PC-9 (cell line): Measurements from ENCODE around the gene GAR1. TPM values are rescaled to one million over a fixed set of nuclear protein-coding genes. Genes with fewer than 3 reads are reported as not detected.
"Not testable (repeated sequence)": the region's sequence is repeated elsewhere in the genome, so short reads cannot be mapped to it uniquely, and the experiment has no call there.

Experiments used
- Bru-seq: library from RNA; stranded (reverse); fragments of 400-500 nt; gene quantifications from one replicate; lab custom pipeline; 2021; lab: Mats Ljungman, UMichigan
- BruChase-seq, 2 experiments: library from RNA; stranded (reverse); fragments of 400-500 nt; gene quantifications; one replicate each; lab custom pipeline; 2021; lab: Mats Ljungman, UMichigan
- BruUV-seq: library from RNA; stranded (reverse); fragments of 400-500 nt; replicated peaks from 2 replicates; lab custom pipeline; 2021; lab: Mats Ljungman, UMichigan
- CTCF ChIA-PET: fragments of 300-600 bp; sonication (Branson Sonifier 250); formaldehyde crosslinking; loops from one replicate; lab custom pipeline; 2022; ENCODE audit warnings: antibody characterized with exemption; lab: Charles Lee
- POLR2A ChIA-PET: fragments of 300-600 bp; sonication (Branson Sonifier 250); formaldehyde crosslinking; loops from one replicate; lab custom pipeline; 2022; ENCODE audit warnings: antibody characterized with exemption; ENCODE audit not compliant: unreplicated experiment; lab: Charles Lee
- DNase-seq, 2 experiments: peaks; one replicate each; pipeline versions ENCODE4 v3.0.0 to v3.0.0-alpha.2; 2015 to 2022; ENCODE audit warnings: mixed read lengths in 1 of 2
- H2AFZ ChIP-seq: fragments of 200-600 bp; sonication (generic); 2 replicates; pipeline ENCODE4 v1.8.1; 2017; ENCODE audit warnings: antibody characterized with exemption
- H3F3A ChIP-seq: fragments of 200-600 bp; sonication (generic); 2 replicates; pipeline ENCODE4 v1.8.1; 2017; ENCODE audit warnings: antibody characterized with exemption, mild to moderate bottlenecking, low read depth; ENCODE audit not compliant: insufficient read depth
- H3K27ac ChIP-seq: fragments of 200-600 bp; sonication (generic); 2 replicates; pipeline ENCODE4 v1.6.1; 2016; ENCODE audit warnings: mixed run types
- H3K27me3 ChIP-seq: fragments of 200-600 bp; sonication (generic); 2 replicates; pipeline ENCODE4 v1.6.1; 2016; ENCODE audit warnings: low read depth, mixed run types; ENCODE audit not compliant: insufficient read depth
- H3K36me3 ChIP-seq: fragments of 200-600 bp; sonication (generic); 2 replicates; pipeline ENCODE4 v1.6.1; 2016; ENCODE audit warnings: low read depth, mixed run types
- H3K4me1 ChIP-seq: fragments of 200-600 bp; sonication (generic); replicated peaks from 2 replicates; pipeline ENCODE4 v1.6.1; 2016; ENCODE audit warnings: mixed run types; ENCODE audit not compliant: insufficient read depth
- H3K4me2 ChIP-seq: fragments of 200-600 bp; sonication (generic); 2 replicates; pipeline ENCODE4 v1.6.1; 2017; ENCODE audit warnings: mixed run types
- H3K4me3 ChIP-seq: fragments of 200-600 bp; sonication (generic); 2 replicates; pipeline ENCODE4 v1.6.1; 2016; ENCODE audit warnings: mixed run types
- H3K79me2 ChIP-seq: fragments of 200-600 bp; sonication (generic); 2 replicates; pipeline ENCODE4 v1.6.1; 2017; ENCODE audit warnings: low read depth, mixed run types
- H3K9me2 ChIP-seq: fragments of 200-600 bp; sonication (generic); 2 replicates; pipeline ENCODE4 v1.8.1; 2017; ENCODE audit warnings: mild to moderate bottlenecking; ENCODE audit not compliant: insufficient read depth
- H3K9me3 ChIP-seq: fragments of 200-600 bp; sonication (generic); 2 replicates; pipeline ENCODE4 v1.8.1; 2016; ENCODE audit warnings: low read depth; ENCODE audit not compliant: insufficient read depth
- H4K20me1 ChIP-seq: fragments of 200-600 bp; sonication (generic); 2 replicates; pipeline ENCODE4 v1.8.1; 2017; ENCODE audit not compliant: insufficient read depth
- EZH2 ChIP-seq: fragments of 200-600 bp; sonication (generic); IDR thresholded peaks from 2 replicates; pipeline ENCODE4 v1.8.0; 2017; ENCODE audit warnings: antibody characterized with exemption, low read depth
- intact Hi-C: fragments of 100-400 bp; cut with micrococcal nuclease; formaldehyde crosslinking; loops from one replicate; pipeline ENCODE4 v1.10.0; 2022; ENCODE audit not compliant: unreplicated experiment
- long read RNA-seq: library from polyadenylated mRNA; stranded (forward); transcript quantifications from one replicate; pipeline ENCODE4 v2.0.0, GENCODE V29; 2022
- total RNA-seq: library from RNA; stranded (reverse); gene quantifications from 2 replicates; pipeline ENCODE4 v1.2.3, GENCODE V29; 2021
- TF ChIP-seq, protein P1 (sequence below): fragments of 200-600 bp; sonication (generic); conservative IDR thresholded peaks from 2 replicates; pipeline ENCODE4 v1.6.1; 2017; ENCODE audit warnings: mixed run types, antibody characterized with exemption, mild to moderate bottlenecking, moderate library complexity

Gene GAR1
- total RNA-seq (12.1 and 16.0 TPM in 2 replicates), Bru-seq, nascent RNA (percentile 84 among the genes with signal in this experiment), BruChase-seq, experiment 1, labeled RNA remaining after a 2-hour chase (percentile 81 among the genes with signal in this experiment), BruChase-seq, experiment 2, labeled RNA remaining after a 6-hour chase (percentile 84 among the genes with signal in this experiment)
- long read RNA-seq, partial matches to known transcripts: 0 of 6 reads
- long read RNA-seq, other reads (novel, unspliced or antisense): 3 of 6 reads

DNA sequence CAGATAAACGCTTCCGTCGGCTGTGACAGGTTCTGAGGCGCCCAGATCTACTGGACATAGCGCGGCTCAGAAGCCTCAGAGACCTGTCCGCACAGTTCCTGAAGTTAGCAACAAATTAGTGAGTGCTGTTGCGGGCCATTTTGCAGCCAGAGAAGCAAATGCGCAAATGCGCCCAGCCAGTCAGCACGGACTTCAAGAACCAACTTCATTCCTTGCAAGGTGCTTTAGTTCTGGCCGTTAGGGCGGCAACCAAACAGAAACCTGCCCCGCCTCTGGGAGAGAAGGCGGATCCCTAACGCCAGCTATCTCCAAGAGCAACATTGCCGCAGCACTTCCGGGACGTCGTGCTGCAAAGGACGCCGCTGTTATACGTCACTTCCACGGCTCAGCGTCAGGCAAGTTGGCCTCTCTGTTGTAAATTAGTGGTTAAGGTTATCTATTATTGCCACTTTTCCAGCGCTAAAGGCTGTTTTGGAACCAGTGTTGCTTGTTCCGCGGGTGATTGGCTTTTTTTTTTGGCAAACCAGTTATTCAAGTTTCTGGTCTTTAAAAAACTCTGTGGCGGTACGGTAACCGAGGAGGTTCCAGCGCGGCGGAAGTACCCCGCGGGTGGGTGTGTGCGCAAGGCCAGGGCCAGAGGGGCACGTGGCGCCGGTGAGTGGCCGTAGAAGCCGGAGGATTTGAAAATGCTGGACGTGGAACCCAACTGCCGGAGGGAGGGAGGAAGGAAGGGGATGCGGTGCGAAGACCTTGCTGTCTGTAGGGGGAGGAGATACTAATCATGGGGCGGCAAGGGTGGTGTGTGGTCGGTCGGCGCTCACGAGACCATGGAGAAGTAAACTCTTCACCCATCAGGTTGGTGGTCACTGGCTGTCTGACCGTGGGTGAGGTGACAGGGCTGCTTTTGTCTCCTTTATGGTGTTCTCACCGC is at the start of gene GAR1:
Gene GAR1, plus strand, starts transcription at position 612 of the 931 bp plus-strand sequence. CDS start 403 bp downstream, outside the sequence.
- Histone ChIP-seq H3K27ac (peak within 1 kb of the TSS; percentile 86), H4K20me1 (no peaks in the 10 kb centered on the region), H3F3A (peaks cover 19% of the 10 kb centered on the region; the same call in 1 of the 2 replicates), H3K27me3 (no peaks in the 10 kb centered on the region), H3K4me1 (peaks cover 20% of the 10 kb centered on the region), H3K9me2 (no peaks in the 10 kb centered on the region), H3K4me2 (peak within 1 kb of the TSS; percentile 96), H3K79me2 (peaks cover 42% of the 10 kb centered on the region), H3K36me3 (peaks cover 9% of the 10 kb centered on the region), H3K9me3 (no peaks in the 10 kb centered on the region), H2AFZ (peak within 1 kb of the TSS; percentile 96), H3K4me3 (peak within 1 kb of the TSS; percentile 90)
- POLR2A ChIA-PET: interaction anchor here (0.7 kb wide), 2 partner anchors 12 to 192 kb away, joined by 6 to 7 read pairs; partner anchors contain the start of gene RRH
- TF ChIP-seq, protein P1, sequence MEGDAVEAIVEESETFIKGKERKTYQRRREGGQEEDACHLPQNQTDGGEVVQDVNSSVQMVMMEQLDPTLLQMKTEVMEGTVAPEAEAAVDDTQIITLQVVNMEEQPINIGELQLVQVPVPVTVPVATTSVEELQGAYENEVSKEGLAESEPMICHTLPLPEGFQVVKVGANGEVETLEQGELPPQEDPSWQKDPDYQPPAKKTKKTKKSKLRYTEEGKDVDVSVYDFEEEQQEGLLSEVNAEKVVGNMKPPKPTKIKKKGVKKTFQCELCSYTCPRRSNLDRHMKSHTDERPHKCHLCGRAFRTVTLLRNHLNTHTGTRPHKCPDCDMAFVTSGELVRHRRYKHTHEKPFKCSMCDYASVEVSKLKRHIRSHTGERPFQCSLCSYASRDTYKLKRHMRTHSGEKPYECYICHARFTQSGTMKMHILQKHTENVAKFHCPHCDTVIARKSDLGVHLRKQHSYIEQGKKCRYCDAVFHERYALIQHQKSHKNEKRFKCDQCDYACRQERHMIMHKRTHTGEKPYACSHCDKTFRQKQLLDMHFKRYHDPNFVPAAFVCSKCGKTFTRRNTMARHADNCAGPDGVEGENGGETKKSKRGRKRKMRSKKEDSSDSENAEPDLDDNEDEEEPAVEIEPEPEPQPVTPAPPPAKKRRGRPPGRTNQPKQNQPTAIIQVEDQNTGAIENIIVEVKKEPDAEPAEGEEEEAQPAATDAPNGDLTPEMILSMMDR: no peak
- no peak for TF ChIP-seq EZH2
- BruUV-seq: TSS peak; percentile 58
- intact Hi-C loops: loop anchor here (1.0 to 5.0 kb wide), 3 partner anchors 85 to 162 kb away; partner anchors contain the start of genes CASP6 and PLA2G12A
- CTCF ChIA-PET: no interaction called here
- DNase-seq: peak; percentile 80 to 91

DNA sequence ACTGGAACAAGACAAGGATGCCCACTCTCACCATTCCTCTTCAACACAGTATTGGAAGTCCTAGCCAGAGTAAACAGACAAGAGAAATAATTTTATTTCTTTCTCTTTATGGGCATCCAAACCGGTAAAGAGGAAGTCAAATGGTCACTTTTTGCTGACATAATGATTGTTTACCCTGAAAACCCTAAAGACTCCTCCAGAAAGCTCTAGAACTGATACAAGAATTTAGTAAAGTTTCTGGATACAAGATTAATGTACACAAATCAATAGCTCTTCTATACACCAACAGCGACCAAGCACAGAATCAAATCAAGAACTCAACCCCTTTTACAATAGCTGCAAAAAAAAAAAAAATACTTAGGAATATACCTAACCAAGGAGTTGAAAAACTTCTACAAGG is 33.5 kb upstream of the GAR1 start:
- H3K79me2 ChIP-seq, H3K27me3 ChIP-seq, H3K27ac ChIP-seq, H3K9me2 ChIP-seq, CTCF ChIA-PET, POLR2A ChIA-PET, H3K4me1 ChIP-seq, H3K9me3 ChIP-seq, intact Hi-C loops, H3F3A ChIP-seq, H3K4me2 ChIP-seq, H3K36me3 ChIP-seq, H3K4me3 ChIP-seq, H2AFZ ChIP-seq, H4K20me1 ChIP-seq, BruUV-seq, DNase-seq: not testable (repeated sequence)

DNA sequence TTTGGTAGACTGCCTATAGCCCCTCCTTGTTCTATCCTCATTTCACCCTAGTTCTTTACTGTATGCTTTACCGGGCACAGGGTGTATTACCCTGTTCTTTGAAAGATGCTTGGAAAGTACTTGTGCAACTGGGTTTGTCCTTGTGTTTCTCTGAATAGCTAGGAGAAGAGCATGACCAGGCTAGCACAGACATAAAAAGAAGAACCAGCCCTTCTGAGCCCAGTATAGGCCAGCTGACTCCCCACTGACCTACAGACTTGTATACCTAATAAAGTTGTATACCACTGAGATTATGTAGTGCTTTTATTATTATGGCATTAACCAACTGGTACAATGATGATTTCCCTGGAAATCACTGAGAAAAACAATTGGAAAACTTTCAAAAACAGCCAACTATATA is 28.7 kb upstream of the GAR1 start:
- Histone ChIP-seq H3K4me2 (no peak overlapping the region), H3K27me3 (no peaks in the 10 kb centered on the region), H3F3A (no peaks in the 10 kb centered on the region), H3K4me3 (no peak overlapping the region), H3K36me3 (no peaks in the 10 kb centered on the region), H3K79me2 (no peaks in the 10 kb centered on the region), H2AFZ (no peak overlapping the region), H4K20me1 (no peaks in the 10 kb centered on the region), H3K9me3 (no peaks in the 10 kb centered on the region), H3K4me1 (no peaks in the 10 kb centered on the region), H3K9me2 (no peaks in the 10 kb centered on the region), H3K27ac (no peak overlapping the region)
- no peak for TF ChIP-seq EZH2
- TF ChIP-seq, protein P1: no peak
- POLR2A ChIA-PET: no interaction called here
- DNase-seq: no peak
- CTCF ChIA-PET: no interaction called here
- BruUV-seq: no TSS peak
- intact Hi-C loops: no loop called here
